ENCODE measurements around the gene LRRC31.

The LRRC31 gene

GRCh38 chr3:169863458-169863899 lies 6.3 kb downstream of the LRRC31 start:
- peak; percentile 35 for DNase-seq (ENCODE audit: low read depth)

DNA sequence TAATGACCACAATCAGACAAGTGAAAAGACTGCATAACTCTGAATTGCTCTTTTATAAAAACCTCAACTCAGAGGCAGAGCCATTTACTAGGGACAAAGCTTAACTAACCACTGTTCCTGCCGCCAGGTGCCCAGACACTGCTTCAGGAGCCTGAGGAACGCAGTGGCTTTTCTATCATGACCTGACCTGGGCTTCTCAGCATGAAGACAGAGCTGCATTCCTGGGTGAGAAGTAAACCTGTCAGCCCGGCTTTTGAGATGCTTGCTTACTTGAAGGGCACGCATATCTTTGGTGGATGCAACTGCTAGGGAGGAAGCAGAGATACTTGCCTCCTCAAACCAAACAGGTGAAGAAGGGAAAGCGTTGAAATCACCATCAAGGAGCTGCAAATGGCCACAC lies 7.9 kb downstream of the LRRC31 start:
- no peak for DNase-seq (ENCODE audit: low read depth)

DNA sequence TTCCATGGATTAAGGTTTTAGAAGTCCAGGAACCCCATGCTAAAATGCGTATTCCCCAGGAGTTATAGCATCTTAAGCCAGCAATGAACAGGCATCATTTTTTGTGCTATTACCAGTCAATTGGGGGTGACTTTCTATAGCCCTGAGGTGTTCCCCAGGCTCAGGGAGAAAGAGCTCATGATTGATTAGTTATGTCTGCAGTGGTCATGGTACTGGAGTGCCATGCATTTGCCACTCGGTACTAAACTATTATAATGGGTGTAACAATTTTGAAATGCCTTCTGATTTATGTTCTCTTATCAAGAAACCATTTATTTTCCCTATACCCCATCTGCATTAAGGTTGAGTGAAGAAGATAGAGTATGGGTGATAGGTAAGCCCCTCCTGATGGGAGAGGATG lies 11.9 kb downstream of the LRRC31 start:
- no peak for DNase-seq (ENCODE audit: low read depth)

DNA sequence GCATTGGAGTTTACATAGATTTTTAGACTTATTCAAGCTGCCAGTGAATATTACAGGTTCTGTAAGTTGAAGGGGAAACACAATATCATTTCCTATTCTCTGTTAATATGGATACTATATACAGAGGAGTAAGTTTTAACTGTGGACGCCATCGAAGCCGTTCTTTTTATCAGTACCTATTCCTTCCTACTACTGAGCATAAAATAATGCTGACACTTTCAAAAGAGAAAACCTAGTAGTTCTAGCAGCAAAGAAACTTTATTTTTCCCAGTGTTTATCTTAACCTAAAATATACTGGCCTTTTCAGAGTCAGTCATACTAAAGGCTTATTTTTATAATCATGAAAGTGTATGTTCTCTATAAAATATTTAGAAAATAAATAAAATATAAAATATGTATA lies 14.2 kb downstream of the LRRC31 start:
- DNase-seq (ENCODE audit: low read depth) = no peak

DNA sequence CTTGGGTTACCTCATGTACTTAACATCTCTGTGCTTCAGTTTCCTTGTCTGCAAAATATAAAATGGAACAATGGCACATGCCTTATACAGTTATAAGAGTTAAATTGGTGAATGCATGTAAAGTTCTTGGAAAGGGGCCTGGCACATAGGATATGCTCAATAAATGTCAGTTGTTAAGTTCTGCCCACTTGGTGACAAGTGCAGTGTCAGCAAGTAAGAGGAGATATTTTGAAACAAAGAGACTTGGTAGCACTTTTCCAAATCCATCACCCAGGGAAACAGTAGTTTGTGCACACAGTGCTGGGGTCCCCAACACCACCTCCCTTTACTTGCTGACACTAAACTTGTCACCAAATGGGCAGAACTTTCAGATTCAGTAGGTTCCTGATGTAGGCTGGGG lies 19.1 kb downstream of the LRRC31 start:
- no peak for DNase-seq (ENCODE audit: low read depth)

GRCh38 chr3:169848741-169849140 lies 21.0 kb downstream of the LRRC31 start:
- DNase-seq (ENCODE audit: low read depth) = no peak

- DNase-seq (ENCODE audit: low read depth) = no peak
Measured at GRCh38 chr3:169847896-169848295, 21.8 kb downstream of the LRRC31 start.

DNA sequence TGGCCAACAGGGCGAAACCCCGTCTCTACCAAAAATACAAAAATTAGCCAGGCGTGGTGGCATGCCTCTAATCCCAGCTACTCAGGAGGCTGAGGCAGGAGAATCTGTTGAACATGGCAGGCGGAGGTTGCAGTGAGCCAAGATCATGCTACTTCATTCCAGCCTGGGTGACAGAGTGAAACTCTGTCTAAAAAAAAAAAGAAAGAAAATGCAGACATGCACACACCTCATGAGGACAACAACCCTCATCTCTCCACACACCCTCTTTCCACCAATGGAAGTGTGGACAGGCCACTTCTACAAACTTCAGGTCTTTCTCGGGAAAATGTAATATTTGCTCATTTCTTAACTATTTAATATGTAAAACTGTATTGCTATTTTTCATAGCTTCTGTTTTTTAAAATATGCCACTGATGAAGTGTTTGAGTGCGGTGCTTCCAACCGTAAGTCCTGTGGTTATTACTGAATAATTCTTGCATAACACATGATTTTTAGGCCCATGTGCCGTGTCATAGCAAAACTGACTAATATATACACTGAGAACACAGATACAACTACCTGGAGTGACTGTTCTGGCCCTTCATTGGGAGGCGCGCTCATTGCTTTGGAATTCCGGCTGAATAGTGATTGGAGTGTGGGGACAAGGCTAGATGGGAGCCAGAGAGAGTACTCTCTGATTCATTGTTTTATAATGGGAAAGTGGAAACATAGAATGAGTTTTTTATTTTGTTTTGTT lies 23.1 kb downstream of the LRRC31 start:
- peak; percentile 50 for DNase-seq (ENCODE audit: low read depth)

- no peak for DNase-seq (ENCODE audit: low read depth)
Measured at GRCh38 chr3:169842960-169843359, 26.8 kb downstream of the LRRC31 start.

DNA sequence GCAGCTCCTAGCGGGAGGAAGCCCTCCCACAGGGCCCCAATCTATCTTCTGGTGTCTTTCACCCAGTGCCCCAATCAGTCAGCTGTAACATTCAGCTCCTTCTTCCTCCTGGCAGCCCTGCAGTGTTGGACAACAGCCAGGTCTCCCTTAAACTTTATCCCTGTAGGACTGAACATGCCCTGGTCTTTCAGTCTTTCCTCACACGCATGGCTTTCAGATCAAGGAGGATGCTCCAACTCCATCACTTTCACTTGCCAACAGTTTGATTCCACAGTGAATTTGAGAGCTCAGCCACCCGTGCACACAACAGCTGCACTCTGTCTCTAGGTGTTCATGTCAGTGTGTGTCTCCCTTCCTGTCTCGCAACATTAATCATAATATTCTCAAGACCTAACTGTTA lies 28.6 kb downstream of the LRRC31 start:
- no peak for DNase-seq (ENCODE audit: low read depth)

DNA sequence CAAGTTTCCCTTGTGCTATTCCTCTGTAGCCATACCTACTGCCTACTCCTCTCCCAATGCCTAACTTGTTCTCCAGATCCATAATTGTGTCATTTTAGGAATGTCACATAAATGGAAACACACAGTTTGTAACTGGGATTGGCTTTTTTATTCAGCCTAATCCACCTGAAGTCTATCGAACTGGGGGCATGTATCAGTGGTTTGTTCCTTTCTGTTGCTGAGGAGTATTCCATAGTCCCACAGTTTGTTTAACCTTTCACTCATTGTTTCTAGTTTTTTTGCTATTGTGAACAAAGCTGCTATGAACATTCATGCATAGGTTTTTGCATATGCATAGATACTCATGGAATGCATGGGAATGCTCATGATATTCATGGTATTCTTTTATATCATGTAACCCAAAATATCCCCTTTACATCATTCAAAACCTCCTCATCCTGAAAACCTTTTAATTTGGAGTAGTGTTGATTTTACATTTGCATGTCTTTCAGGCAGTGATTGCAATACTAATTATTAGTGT lies 31.2 kb downstream of the LRRC31 start:
- DNase-seq (ENCODE audit: low read depth) = no peak

GRCh38 chr3:169836942-169837275 lies 32.8 kb downstream of the LRRC31 start:
- DNase-seq (ENCODE audit: low read depth) = no peak

- no peak for DNase-seq (ENCODE audit: low read depth)
Measured at GRCh38 chr3:169836078-169836941, 33.4 kb downstream of the LRRC31 start.

DNA sequence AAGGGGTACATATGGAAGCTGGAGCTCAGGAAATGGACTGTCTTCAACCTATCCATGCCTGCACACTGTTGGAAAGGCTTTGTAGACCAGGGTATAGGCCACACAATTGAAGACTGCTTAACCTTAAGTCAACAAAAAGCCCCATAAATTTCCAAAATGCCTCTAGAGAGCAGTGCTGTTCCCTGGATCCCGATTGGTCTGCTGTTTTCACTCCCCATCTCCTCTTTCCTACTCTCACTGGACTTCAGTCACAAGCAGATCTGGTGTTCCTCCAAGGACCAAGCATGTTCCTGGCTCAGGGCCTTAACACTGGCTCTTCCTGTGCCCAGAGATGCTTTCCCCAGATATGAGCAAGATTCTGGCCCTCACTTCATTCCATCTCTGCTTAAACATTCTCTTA lies 34.2 kb downstream of the LRRC31 start:
- DNase-seq (ENCODE audit: low read depth) = no peak

- no peak for DNase-seq (ENCODE audit: low read depth)
Measured at GRCh38 chr3:169827712-169828111, 42.0 kb downstream of the LRRC31 start.

- no peak for DNase-seq (ENCODE audit: low read depth)
Measured at GRCh38 chr3:169825316-169825715, 44.4 kb downstream of the LRRC31 start.

- no peak for DNase-seq (ENCODE audit: low read depth)
Measured at GRCh38 chr3:169822983-169823382, 46.8 kb downstream of the LRRC31 start.

DNA sequence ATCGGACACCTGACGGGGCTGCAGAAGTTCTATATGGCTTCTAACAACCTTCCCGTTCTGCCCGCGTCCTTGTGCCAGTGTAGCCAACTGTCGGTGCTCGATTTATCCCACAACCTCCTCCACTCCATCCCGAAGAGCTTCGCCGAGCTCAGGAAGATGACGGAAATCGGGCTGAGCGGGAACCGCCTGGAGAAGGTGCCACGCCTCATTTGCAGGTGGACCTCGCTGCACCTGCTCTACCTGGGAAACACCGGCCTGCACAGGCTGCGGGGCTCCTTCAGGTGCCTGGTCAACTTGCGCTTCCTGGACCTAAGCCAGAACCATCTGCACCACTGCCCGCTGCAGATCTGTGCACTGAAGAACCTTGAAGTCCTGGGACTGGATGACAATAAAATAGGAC lies 47.2 kb downstream of the LRRC31 start:
- DNase-seq (ENCODE audit: low read depth) = no peak

GRCh38 chr3:169822091-169822490 lies 47.6 kb downstream of the LRRC31 start:
- no peak for DNase-seq (ENCODE audit: low read depth)

- DNase-seq (ENCODE audit: low read depth) = no peak
Measured at GRCh38 chr3:169818316-169818715, 51.4 kb downstream of the LRRC31 start.

GRCh38 chr3:169815590-169816150 lies 54.1 kb downstream of the LRRC31 start:
- DNase-seq (ENCODE audit: low read depth) = no peak

GRCh38 chr3:169813757-169814517 lies 55.8 kb downstream of the LRRC31 start:
- no peak for DNase-seq (ENCODE audit: low read depth)
